Measurements from ENCODE around the gene CYP2W1.

Gene CYP2W1

GRCh38 chr7:1018334-1018695 is 35.3 kb downstream of the CYP2W1 start:
- no peak for DNase-seq

GRCh38 chr7:1019255-1019785 is 36.3 kb downstream of the CYP2W1 start:
- DNase-seq: no peak

GRCh38 chr7:1019789-1020610 is 37.0 kb downstream of the CYP2W1 start:
- no peak for DNase-seq

- DNase-seq: no peak
Measured at GRCh38 chr7:1020849-1021251, 37.9 kb downstream of the CYP2W1 start.

- DNase-seq: no peak
Measured at GRCh38 chr7:1021366-1021765, 38.4 kb downstream of the CYP2W1 start.

- DNase-seq: no peak
Measured at GRCh38 chr7:1021931-1022330, 39.0 kb downstream of the CYP2W1 start.

GRCh38 chr7:1022356-1022755 is 39.4 kb downstream of the CYP2W1 start:
- DNase-seq: no peak

GRCh38 chr7:1022801-1023465 is 40.0 kb downstream of the CYP2W1 start:
- DNase-seq: no peak

- no peak for DNase-seq
Measured at GRCh38 chr7:1024331-1024841, 41.4 kb downstream of the CYP2W1 start.

- no peak for DNase-seq
Measured at GRCh38 chr7:1024876-1025742, 42.1 kb downstream of the CYP2W1 start.

GRCh38 chr7:1025743-1026581 is 43.0 kb downstream of the CYP2W1 start:
- no peak for DNase-seq

- DNase-seq: no peak
Measured at GRCh38 chr7:1026721-1027161, 43.8 kb downstream of the CYP2W1 start.

- no peak for DNase-seq
Measured at GRCh38 chr7:1027242-1028043, 44.5 kb downstream of the CYP2W1 start.

- peak; percentile 28 for DNase-seq
Measured at GRCh38 chr7:1028044-1028770, 45.2 kb downstream of the CYP2W1 start.

- DNase-seq: peak; percentile 57
Measured at GRCh38 chr7:1028775-1029636, 46.0 kb downstream of the CYP2W1 start.

GRCh38 chr7:1029637-1030443 is 46.9 kb downstream of the CYP2W1 start:
- DNase-seq: no peak

- no peak for DNase-seq
Measured at GRCh38 chr7:1030444-1031070, 47.6 kb downstream of the CYP2W1 start.

Measured in KG1 (cell line).